ENCODE data around the gene ZNF700.
"Not testable (repeated sequence)": the region's sequence is repeated elsewhere in the genome, so short reads cannot be mapped to it uniquely, and the experiment has no call there.

The ZNF700 gene

DNA sequence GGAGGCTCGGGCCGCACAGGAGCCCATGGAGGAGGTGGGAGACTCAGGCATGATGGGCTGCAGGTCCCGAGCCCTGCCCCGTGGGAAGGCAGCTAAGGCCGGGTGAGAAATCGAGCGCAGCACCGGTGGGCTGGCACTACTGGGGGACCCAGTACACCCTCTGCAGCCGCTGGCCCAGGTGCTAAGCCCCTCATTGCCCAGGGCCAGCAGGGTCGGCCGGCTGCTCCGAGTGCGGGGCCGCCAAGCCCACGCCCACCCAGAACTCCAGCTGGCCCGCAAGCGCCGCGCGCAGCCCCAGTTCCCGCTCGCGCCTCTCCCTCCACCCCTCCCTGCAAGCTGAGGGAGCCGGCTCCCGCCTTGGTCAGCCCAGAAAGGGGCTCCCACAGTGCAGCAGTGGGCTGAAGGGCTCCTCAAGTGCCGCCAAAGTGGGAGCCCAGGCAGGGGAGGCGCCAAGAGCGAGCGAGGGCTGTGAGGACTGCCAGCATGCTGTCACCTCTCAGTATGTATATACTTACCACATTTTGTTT, 16.5 kb downstream of the ZNF700 start:
- DNase-seq = not testable (repeated sequence)

DNA sequence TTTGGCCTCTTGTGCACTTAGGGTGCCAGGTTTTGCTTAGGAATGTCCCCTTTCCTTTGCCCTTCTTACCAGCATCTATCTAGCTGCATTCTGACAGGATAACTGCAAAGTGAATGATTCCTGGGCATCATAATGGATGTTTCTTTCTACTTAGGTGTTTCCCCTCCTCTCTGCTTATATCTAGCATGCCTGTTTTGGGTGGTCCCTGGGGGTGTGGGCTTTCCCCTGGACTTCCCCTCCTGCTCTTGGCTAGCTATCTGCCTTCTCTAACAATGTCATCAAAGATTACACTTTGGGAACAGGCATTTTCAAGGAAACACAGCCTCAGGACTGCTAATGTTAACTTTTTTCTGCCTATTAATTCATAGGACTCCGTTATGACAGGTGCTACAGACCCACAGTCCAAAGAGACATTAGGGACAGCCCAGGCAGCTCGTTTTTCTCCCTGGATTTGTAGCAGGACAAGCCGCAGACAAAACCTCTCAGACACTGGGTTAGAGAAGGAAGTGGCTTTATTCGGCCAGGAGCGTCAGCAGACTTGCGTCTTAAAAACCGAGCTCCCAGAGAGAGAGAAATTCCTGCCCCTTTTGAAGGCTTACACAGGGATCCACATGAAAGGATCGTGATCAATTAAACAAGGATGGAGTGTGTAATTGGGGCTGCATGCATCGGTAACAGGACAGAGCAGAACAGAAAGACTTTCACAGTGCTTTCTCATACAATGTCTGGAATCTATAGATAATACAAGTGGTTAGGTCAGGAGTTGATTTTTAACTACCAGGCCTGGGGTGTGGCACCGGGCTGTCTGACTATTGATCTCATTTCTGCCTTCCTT, 17.3 kb downstream of the ZNF700 start:
- DNase-seq = no peak

DNA sequence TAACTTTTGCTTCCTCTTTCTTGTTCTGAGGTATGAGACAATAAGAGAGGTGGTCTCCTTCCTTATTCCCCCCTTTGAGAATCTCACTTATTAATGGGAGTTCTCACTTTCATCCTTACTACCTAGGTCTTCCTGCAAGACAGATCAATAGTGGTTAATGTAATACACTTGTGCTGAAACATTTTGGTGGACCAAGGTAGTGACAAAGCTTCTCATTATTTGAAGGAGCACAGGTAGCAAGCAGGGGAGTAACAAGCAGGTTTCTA, 17.9 kb downstream of the ZNF700 start:
- DNase-seq = peak; percentile 38

DNA sequence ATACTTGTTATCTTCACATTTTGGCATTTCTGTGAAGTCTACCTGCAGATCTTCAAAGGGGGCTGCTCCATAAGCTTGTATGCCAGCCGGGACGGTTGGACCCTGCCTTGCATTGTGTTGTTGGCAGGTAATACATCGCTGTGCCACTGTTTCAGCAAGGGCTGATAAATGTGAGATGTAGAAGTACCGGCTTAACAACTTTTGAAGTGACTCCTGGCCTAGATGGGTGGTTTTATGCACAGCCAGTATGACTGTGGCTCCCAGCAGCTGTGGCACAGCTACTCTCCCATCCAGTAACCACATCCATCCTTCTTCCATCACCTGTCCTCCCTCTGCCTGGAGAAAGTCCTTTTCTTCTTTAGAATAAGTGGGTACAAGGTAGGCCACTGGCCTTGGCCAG, 19.7 kb downstream of the ZNF700 start:
- DNase-seq = no peak

GRCh38 chr19:11948646-11949045, 23.7 kb downstream of the ZNF700 start:
- DNase-seq = no peak

GRCh38 chr19:11949201-11949600, 24.3 kb downstream of the ZNF700 start:
- peak; percentile 16 for DNase-seq

DNA sequence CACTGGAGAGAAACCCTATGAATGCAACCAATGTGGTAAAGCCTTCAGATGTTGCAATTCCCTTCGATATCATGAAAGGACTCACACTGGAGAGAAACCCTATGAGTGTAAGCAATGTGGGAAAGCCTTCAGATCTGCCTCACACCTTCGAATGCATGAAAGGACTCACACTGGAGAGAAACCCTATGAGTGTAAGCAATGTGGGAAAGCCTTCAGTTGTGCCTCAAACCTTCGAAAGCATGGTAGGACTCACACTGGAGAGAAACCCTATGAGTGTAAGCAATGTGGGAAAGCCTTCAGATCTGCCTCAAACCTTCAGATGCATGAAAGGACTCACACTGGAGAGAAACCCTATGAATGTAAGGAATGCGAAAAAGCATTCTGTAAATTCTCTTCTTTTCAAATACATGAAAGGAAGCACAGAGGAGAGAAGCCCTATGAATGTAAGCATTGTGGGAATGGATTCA, 24.7 kb downstream of the ZNF700 start:
- DNase-seq = not testable (repeated sequence)

GRCh38 chr19:11950312-11950711, 25.4 kb downstream of the ZNF700 start:
- no peak for DNase-seq

GRCh38 chr19:11963566-11964355, 38.9 kb downstream of the ZNF700 start:
- peak; percentile 89 for DNase-seq

GRCh38 chr19:11964496-11964857, 39.6 kb downstream of the ZNF700 start:
- no peak for DNase-seq

DNA sequence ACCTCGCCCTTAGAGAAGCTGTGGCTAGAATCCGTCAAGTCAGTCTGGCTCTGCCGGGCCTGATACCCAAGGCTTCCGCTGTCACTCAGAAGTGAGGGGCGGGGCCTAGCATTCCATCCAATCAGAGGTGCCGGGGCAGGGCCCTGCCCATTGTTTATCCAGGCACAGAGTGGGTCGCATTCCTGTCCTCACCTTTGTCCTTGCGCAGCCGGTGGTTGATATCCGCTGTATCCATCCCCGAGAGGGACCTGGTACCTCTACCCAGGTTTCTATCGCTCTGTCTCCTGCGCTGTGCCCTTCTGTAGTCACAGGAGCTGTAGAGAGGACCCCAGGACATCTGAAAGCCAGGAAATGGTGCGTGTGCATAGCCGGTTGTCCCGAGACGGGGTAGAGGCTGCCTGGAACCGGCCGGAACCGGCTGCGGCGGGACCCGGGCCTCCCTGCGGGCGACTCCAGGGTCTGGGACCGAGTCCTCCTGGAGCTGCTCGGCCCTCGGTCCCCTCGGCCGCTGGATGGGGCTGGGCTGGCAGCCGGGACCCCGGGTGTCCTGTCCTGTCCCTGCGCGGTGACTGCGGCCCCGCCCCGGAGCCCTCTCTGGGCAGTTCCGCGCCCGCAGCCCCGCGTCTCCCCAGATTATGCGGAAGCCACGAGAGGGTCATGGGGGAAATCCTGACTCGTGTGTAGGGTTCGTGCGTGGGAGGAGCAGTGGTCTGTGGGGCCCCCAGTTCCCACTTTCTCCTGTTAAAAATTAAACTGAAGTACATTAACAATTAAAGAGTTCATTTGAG, 40.1 kb downstream of the ZNF700 start, which contains the start of gene ZNF763:
Gene ZNF763 (plus strand): TSS at position 183 of the 788 bp plus-strand sequence. CDS start 169 bp downstream, at position 352.
- DNase-seq = peak; percentile 98

DNA sequence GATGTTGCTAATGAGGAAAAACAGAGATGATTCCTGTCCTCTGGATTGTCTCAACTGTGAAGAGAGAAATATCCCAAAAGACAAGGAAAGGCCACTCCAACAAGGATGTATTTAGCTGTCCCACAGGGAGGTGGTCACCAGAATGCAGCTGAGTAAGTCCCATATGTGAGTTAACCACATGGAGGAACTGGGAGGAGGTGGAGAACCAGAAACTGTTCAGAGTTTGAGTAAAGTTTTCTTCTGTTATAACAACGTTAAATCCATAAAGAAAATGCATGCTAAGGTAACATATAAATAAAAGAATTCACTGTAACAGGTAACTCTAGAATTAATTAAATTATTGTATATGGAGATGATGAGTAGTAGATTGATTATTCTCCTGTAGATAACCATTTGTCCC, 45.3 kb downstream of the ZNF700 start:
- no peak for DNase-seq

GRCh38 chr19:11971041-11971440, 46.1 kb downstream of the ZNF700 start:
- DNase-seq = no peak

DNA sequence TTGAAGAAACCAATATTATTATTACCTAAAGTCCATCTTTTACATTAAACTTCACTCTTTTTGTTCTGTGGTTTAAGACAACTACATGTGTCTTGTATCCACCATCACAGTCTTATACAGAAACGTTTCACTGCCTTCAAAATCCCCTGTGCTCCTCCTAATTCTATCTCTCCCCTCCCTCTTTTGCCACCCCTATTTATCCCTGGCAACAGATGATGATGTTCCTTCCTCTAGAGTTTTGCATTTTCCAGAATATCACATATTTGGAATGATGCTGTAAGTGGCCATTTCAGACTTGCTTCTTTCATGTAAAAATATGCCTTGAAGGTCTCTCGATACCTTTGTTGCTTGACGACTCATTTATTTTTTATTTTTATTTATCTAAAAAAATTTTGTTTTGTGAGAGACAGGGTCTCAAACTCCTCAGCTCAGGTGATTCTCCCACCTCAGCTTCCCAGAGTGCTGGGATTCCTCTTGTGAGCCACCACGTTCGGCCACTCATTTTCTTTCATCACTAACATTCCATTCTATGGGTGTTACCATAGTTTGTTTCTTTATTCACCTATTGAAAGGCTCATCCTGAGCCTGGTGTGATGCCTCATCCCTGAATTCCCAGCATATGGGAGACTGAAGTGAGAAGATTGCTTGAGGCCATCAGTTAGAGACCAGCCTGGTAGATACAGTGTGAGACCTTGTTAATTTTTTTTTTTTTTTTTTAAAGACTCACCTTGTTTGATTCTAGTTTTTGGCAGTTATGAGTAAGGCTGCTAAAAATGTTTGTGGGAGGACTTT, 48.3 kb downstream of the ZNF700 start:
- DNase-seq = no peak

DNA sequence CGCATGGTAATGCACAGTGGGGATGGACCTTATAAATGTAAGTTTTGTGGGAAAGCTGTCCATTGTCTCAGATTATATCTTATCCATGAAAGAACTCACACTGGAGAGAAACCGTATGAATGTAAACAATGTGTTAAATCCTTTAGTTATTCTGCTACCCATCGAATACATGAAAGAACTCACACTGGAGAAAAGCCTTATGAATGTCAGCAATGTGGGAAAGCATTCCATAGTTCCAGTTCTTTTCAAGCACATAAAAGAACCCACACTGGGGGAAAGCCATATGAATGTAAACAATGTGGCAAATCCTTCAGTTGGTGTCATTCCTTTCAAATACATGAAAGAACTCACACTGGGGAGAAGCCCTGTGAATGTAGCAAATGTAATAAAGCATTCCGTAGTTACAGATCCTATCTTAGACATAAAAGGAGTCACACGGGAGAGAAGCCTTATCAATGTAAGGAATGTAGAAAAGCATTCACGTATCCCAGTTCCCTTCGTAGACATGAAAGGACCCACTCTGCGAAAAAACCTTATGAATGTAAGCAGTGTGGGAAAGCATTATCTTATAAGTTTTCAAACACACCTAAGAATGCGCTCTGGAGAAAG, 53.7 kb downstream of the ZNF700 start:
- DNase-seq = no peak

DNA sequence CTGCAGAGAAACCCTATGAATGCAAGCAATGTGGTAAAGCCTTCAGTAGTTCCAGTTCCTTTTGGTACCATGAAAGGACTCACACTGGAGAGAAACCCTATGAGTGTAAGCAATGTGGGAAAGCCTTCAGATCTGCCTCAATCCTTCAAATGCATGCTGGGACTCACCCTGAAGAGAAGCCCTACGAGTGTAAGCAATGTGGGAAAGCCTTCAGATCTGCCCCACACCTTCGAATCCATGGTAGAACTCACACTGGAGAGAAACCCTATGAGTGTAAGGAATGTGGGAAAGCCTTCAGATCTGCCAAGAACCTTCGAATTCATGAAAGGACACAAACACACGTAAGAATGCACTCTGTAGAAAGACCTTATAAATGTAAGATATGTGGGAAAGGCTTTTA, 54.6 kb downstream of the ZNF700 start:
- DNase-seq = no peak

DNA sequence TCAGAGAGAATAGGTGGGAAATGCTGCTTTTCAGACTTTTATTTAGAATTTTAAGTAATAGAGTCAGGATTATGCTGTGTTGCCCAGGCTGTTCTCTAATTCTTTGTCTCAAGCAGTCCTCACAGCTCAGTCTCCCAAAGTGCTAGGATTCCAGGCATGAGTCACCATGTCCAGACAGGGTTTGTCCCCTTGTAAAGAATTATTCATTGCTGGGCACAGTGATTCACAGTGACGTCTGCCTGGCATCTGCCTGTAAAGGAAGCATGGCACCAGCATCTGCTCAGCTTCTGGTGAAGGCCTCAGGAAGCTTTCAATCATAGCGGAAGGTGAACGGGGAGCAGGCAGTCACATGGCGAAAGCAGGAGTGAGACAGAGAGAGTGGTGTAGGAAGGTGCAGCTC, 57.6 kb downstream of the ZNF700 start:
- no peak for DNase-seq

GRCh38 chr19:11984986-11985385, 60.1 kb downstream of the ZNF700 start:
- peak; percentile 32 for DNase-seq

- no peak for DNase-seq
Observed at GRCh38 chr19:11986754-11987153, 61.8 kb downstream of the ZNF700 start.

- DNase-seq = peak; percentile 99
Observed at GRCh38 chr19:11987405-11988281, 62.7 kb downstream of the ZNF700 start.

- no peak for DNase-seq
Observed at GRCh38 chr19:11989112-11989456, 64.2 kb downstream of the ZNF700 start.

Measured in hematopoietic multipotent progenitor cell treated with erythropoietin and hydrocortisone succinate and interleukin-3 and kit ligand, for 6 days (in vitro differentiated cells).